Esophagus squamous epithelium (tissue), 5 donors: ENCODE data around the gene SSC5D. TPM values are rescaled to one million over a fixed set of nuclear protein-coding genes. Genes with fewer than 3 reads are reported as not detected.

Source experiments
- DNase-seq: peaks from one replicate; lab custom pipeline; 2025; lab: John Stamatoyannopoulos, UW
- H3K27ac ChIP-seq, 4 donors: fragments of 200-600 bp; sonication (generic); one replicate each; pipeline ENCODE4 v1.5.1; 2016 to 2019; ENCODE audit warnings: mild to moderate bottlenecking in 1 of 4
- H3K27me3 ChIP-seq, 4 donors: fragments of 200-600 bp; sonication (generic); 1 replicate in 3 of 4; 2 replicates in 1 of 4; pipeline versions ENCODE4 v1.5.1 to v1.6.0; 2017 to 2021; ENCODE audit warnings: antibody characterized with exemption in 1 of 4
- H3K36me3 ChIP-seq, 3 donors: fragments of 200-600 bp; sonication (generic); one replicate each; pipeline ENCODE4 v1.5.1; 2016 to 2019
- H3K4me1 ChIP-seq, 3 donors: fragments of 200-600 bp; sonication (generic); one replicate each; pipeline ENCODE4 v1.5.1; 2017 to 2019
- H3K4me3 ChIP-seq, 4 donors: fragments of 200-600 bp; sonication (generic); 1 replicate in 3 of 4; 2 replicates in 1 of 4; pipeline ENCODE4 v1.5.1; 2016 to 2019; ENCODE audit warnings: mild to moderate bottlenecking in 2 of 4, moderate library complexity in 1 of 4
- H3K9me3 ChIP-seq, 3 donors: fragments of 200-600 bp; sonication (generic); one replicate each; pipeline ENCODE4 v1.5.1; 2016 to 2019
- CTCF ChIP-seq, 6 experiments: fragments of 450-650 bp in 4 of 6; fragments of 200-600 bp in 2 of 6; sonication (generic) in 2 of 6; IDR thresholded peaks; one replicate each; pipeline ENCODE4 v1.5.1; 2016 to 2019; ENCODE audit warnings: antibody characterized with exemption in 6 of 6, mild to moderate bottlenecking in 4 of 6, moderate library complexity in 4 of 6
- POLR2A ChIP-seq, 4 donors: fragments of 450-650 bp; IDR thresholded peaks; one replicate each; pipeline ENCODE4 v1.6.1; 2017; ENCODE audit warnings: antibody characterized with exemption in 4 of 4, mild to moderate bottlenecking in 4 of 4, moderate library complexity in 3 of 4
- WGBS, 2 donors: methylation state at CpG; one replicate each; pipeline ENCODE4 v1.1.5; 2018; 5-methylcytosine and 5-hydroxymethylcytosine counted together
- intact Hi-C: fragments of 100-400 bp; cut with DNase I; formaldehyde crosslinking; loops from one replicate; pipeline ENCODE4 v1.15.0; 2022
- total RNA-seq, 4 donors: library from RNA; depleted of rRNA; stranded (reverse); fragments of >200 nt; gene quantifications; one replicate each; pipeline ENCODE4 v1.1.0, GENCODE V29; 2016
- donor health status: DM: yes; HTN: yes; CAD: no.

The SSC5D gene
- total RNA-seq, 4 donors from 2014 or later: 0.40 to 5.0 (median 0.68) TPM

GRCh38 chr19:55552206-55552605, 64.0 kb downstream of the SSC5D start:
- Histone ChIP-seq H3K27me3 (peaks cover 0 to 58% (median 0%) of the 10 kb centered on the region in 4 donors), H3K4me3 (no peak overlapping the region), H3K27ac (no peak overlapping the region), H3K36me3 (no peaks in the 10 kb centered on the region), H3K9me3 (no peaks in the 10 kb centered on the region), H3K4me1 (peaks cover 0 to 19% (median 8%) of the 10 kb centered on the region in 3 donors)
- no peak for TF ChIP-seq CTCF (IDR thresholded peaks at IDR 0.05)
- TF ChIP-seq POLR2A (IDR thresholded peaks at IDR 0.05): no peak
- no peak for DNase-seq
- intact Hi-C loops: no loop called here
- 48 to 70% methylated on average over 5 of the region's 5 CpGs for WGBS, 2 donors

GRCh38 chr19:55552620-55553019, 64.4 kb downstream of the SSC5D start:
- peaks cover 0 to 15% (median 4%) of the 10 kb centered on the region in 3 donors for H3K4me1 ChIP-seq
- H3K9me3 ChIP-seq: no peaks in the 10 kb centered on the region
- H3K4me3 ChIP-seq: no peak overlapping the region
- WGBS, 2 donors: 41 to 52% methylated on average over 9 to 13 of the region's 13 CpGs
- DNase-seq: no peak
- intact Hi-C loops: no loop called here
- no peaks in the 10 kb centered on the region for H3K36me3 ChIP-seq
- no peak overlapping the region for H3K27ac ChIP-seq
- TF ChIP-seq CTCF (IDR thresholded peaks at IDR 0.05) (no peak), POLR2A (IDR thresholded peaks at IDR 0.05) (no peak)
- H3K27me3 ChIP-seq: peaks cover 0 to 54% (median 0%) of the 10 kb centered on the region in 4 donors

- no peak overlapping the region for H3K27ac ChIP-seq
- DNase-seq: no peak
- H3K9me3 ChIP-seq: no peaks in the 10 kb centered on the region
- H3K4me1 ChIP-seq: peaks cover 0 to 10% (median 4%) of the 10 kb centered on the region in 3 donors
- intact Hi-C loops: no loop called here
- no peak for TF ChIP-seq POLR2A (IDR thresholded peaks at IDR 0.05)
- TF ChIP-seq CTCF (IDR thresholded peaks at IDR 0.05): no peak
- no peaks in the 10 kb centered on the region for H3K36me3 ChIP-seq
- H3K4me3 ChIP-seq: no peak overlapping the region
- peaks cover 0 to 47% (median 0%) of the 10 kb centered on the region in 4 donors for H3K27me3 ChIP-seq
- 49 to 51% methylated on average over 11 to 13 of the region's 13 CpGs for WGBS, 2 donors
Measured at GRCh38 chr19:55553217-55554182, 65.3 kb downstream of the SSC5D start.

- no peak overlapping the region for H3K4me3 ChIP-seq
- peaks cover 0 to 48% (median 0%) of the 10 kb centered on the region in 4 donors for H3K27me3 ChIP-seq
- no peaks in the 10 kb centered on the region for H3K36me3 ChIP-seq
- H3K4me1 ChIP-seq: peaks cover 0 to 10% (median 4%) of the 10 kb centered on the region in 3 donors
- 87 to 93% methylated on average over 3 to 7 of the region's 9 CpGs for WGBS, 2 donors
- DNase-seq: no peak
- H3K9me3 ChIP-seq: no peaks in the 10 kb centered on the region
- TF ChIP-seq POLR2A (IDR thresholded peaks at IDR 0.05) (no peak), CTCF (IDR thresholded peaks at IDR 0.05) (no peak)
- intact Hi-C loops: no loop called here
- H3K27ac ChIP-seq: no peak overlapping the region
Measured at GRCh38 chr19:55554302-55554701, 66.1 kb downstream of the SSC5D start.

GRCh38 chr19:55554741-55555152, 66.5 kb downstream of the SSC5D start:
- Histone ChIP-seq H3K27ac (no peak overlapping the region), H3K9me3 (no peaks in the 10 kb centered on the region), H3K36me3 (no peaks in the 10 kb centered on the region), H3K27me3 (peaks cover 0 to 48% (median 0%) of the 10 kb centered on the region in 4 donors), H3K4me1 (peaks cover 0 to 6% (median 1%) of the 10 kb centered on the region in 3 donors), H3K4me3 (no peak overlapping the region)
- TF ChIP-seq POLR2A (IDR thresholded peaks at IDR 0.05) (no peak), CTCF (IDR thresholded peaks at IDR 0.05) (no peak)
- DNase-seq: no peak
- intact Hi-C loops: no loop called here
- 68 to 89% methylated on average over 4 to 5 of the region's 8 CpGs for WGBS, 2 donors
